Caki2 (cell line): Measurements from ENCODE around the gene PXDC1. TPM values are rescaled to one million over a fixed set of nuclear protein-coding genes. Genes with fewer than 3 reads are reported as not detected.
"Not testable (repeated sequence)": the region's sequence is repeated elsewhere in the genome, so short reads cannot be mapped to it uniquely, and the experiment has no call there.

ENCODE experiments used
- DNase-seq: peaks from one replicate; pipeline ENCODE4 v3.0.0-alpha.2; 2015; ENCODE audit warnings: low read depth
- in situ Hi-C: cut with HindIII; loops from 2 replicates; pipeline ENCODE4 v1.10.0; 2016; ENCODE audit warnings: low sequenced_read_pairs, low pct_unique_long_range_greater_than_20kb, mixed read lengths
- total RNA-seq: library from RNA; depleted of rRNA; stranded (reverse); fragments of >200 nt; shearing (Covaris generic); gene quantifications from 2 replicates; pipeline ENCODE4 v1.2.3, GENCODE V29; 2014; ENCODE audit warnings: low replicate concordance

PXDC1 gene
- total RNA-seq, 1 experiment from 2014 or later: 60.5 TPM

DNA sequence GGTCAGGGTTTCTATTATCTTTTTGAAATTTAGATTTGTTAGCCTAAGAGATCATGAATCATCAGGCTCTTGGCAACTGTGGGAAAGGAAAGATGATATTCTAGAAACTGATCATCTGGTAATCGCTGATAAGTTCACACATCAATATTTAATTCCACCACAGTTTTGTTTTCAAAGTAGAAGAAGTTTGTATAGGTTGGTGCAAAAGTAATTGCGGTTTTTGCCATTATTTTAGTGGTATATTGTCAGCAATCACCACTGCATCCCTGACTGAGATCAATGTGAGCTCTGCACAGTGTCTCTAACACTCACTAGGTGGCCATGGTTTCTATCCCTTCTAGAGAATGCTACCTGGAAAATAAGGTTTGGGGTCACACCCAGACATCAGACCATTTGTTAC lies 17.0 kb upstream of the PXDC1 start:
- DNase-seq: no peak
- in situ Hi-C loops: no loop called here

- in situ Hi-C loops, DNase-seq: not testable (repeated sequence)
Measured at GRCh38 chr6:3767483-3767882, 16.0 kb upstream of the PXDC1 start.

GRCh38 chr6:3766214-3766613 lies 14.7 kb upstream of the PXDC1 start:
- in situ Hi-C loops: no loop called here
- DNase-seq: no peak

DNA sequence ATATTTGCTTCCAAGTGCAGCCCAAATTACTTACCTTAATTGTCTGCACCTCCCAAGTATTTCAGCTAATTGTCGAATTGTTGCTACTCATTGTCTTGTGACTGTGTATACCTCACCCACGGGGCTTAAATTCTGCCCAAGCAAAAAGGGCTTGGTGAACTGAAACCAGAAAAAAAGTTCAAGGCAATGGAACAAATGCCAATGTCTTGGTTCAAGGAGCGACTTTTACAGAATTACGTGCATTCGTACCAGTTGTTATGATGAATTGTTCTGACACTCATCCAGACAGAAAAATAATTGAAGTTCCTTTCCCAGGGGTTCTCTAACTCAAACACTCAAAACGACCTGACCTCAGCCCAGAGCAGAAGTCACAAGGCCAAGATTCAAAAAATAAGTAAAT lies 13.9 kb upstream of the PXDC1 start:
- in situ Hi-C loops: no loop called here
- no peak for DNase-seq

DNA sequence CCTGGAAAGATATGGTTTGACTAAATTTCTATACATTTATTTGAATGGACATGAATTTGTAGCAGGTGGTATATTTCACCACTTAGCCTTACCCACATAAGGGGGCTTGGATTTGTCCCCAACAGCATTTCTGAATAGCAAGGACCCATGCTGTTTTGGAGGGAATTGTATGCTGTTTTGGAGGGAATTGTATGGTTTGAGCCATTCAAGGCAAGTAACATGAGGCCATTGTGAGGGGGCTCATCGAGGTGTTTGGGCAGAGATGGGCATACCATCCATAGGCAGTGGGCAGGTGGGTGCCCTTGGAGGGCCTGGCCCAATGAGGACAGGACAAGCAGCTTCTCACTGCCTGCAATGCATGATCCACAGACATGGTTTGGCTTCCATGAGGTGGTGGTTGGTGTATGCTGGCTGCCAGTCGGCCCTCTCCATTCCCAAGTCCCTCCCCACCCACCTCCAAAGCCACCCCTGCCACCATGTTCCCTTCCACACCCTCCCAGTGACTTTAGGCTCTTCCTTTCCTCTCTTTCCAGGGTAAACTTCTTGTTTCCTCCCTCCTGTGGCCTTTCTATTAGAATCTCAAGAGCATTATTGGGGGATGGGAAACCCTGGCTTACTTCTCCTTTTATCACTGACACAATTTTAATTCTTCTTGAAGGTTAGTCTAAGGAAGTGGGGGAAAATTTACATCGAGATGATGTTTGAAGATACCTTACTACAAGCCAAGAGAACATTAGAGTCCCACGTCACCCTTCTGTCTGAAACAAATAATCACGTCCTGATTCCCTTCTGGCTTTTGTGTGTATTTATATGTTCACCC lies 13.2 kb upstream of the PXDC1 start:
- in situ Hi-C loops: no loop called here
- DNase-seq: no peak

- in situ Hi-C loops: no loop called here
Measured at GRCh38 chr6:3762852-3763251, 11.3 kb upstream of the PXDC1 start.

DNA sequence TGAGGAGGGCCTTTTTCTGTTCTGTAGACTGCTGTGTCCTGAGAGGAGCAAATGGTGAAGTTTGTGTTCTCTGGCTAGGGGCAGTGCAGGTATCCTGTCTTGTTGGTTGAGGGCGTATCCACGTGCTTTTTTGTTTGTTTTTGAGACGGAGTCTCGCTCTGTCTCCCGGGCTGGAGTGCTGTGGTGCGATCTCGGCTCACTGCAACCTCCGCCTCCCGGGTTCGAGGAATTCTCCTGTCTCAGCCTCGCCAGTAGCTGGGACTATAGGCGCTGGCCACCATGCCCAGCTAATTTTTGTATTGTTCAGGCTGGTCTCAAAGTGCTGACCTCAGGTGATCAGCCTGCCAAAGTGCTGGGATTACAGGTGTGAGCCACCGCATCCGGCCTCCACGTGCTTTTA lies 10.8 kb upstream of the PXDC1 start:
- in situ Hi-C loops: no loop called here
- no peak for DNase-seq

More at GRCh38 chr6:3762852-3763251, 11.3 kb upstream of the PXDC1 start:
- DNase-seq: no peak

GRCh38 chr6:3761989-3762270 lies 10.4 kb upstream of the PXDC1 start:
- in situ Hi-C loops: no loop called here
- no peak for DNase-seq

- DNase-seq: no peak
- in situ Hi-C loops: no loop called here
Measured at GRCh38 chr6:3759646-3760232, 8.2 kb upstream of the PXDC1 start.

DNA sequence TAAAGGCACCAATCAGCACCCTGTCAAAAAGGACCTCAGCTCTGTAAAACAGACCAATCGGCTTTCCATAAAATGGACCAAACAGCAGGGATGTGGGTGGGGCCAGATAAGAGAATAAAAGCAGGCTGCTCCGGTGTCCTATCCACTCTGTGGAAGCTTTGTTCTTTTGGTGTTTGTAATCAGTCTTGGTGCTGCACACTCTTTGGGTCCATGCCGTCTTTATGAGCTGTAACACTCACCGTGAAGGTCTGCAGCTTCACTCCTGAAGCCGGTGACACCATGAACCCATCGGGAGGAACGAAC lies 7.3 kb upstream of the PXDC1 start:
- in situ Hi-C loops: no loop called here
- DNase-seq: no peak

GRCh38 chr6:3757998-3758841 lies 6.7 kb upstream of the PXDC1 start:
- DNase-seq, in situ Hi-C loops: not testable (repeated sequence)

- no peak for DNase-seq
- in situ Hi-C loops: no loop called here
Measured at GRCh38 chr6:3757241-3757641, 5.7 kb upstream of the PXDC1 start.

DNA sequence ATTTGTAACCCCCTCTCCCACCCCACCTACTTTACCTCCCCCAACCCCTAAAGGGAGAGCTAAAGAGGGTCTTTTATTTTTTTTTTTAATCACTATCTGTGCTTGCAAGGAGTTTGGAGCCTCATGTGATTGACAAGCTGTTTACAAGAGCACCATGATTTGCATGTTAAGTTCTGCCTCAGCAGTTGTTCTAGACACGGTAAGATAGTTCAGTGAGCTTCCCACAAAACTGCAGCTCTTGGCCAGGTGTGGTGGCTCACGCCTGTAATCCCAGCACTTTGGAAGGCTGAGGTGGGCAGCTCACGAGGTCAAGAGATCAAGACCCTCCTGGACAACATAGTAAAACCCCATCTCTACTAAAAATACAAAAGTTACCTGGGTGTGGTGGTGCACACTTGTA lies 5.0 kb upstream of the PXDC1 start:
- in situ Hi-C loops: no loop called here
- no peak for DNase-seq

DNA sequence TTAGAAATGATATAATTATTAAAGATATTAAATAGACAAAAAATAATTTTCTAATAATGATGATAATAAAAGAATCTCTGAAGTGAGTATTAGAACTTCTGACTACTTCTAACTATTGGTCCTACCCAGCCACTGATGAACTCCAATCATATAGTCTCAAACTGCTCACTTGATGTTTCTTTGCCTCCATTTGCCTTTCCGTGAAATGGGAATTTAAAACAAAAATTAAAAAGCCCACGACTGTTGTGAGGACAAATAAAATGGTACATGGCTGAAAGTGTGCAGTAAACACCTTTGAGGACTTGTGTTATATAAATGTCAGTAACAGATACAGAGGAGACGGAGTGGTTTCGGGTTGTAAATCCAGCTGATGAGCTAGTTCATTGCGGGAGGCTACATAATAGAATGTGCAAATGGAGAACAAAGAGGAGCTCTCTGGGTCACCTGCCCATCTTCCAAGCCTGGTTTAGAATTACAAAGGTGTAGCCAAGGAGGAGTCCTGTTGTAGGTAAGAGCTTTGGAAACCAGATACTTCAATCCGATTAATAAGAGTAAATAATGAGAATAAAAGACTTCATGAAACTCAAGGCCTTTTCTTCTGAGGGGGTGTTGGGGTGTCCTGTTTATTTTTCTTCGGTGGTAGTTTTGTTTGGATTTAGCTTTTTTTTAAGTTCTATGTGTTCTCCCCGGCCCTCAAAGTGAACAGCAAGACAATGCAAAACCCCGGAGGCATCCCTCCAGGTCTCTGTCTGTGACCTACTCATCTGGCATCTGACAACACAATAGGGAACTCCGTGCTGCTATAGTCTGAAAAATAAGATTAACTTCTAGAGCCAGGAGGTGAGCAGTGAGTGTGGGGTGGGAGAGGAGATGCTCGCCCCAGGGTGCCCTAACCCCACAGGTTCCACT lies 4.4 kb upstream of the PXDC1 start:
- no peak for DNase-seq
- in situ Hi-C loops: no loop called here

DNA sequence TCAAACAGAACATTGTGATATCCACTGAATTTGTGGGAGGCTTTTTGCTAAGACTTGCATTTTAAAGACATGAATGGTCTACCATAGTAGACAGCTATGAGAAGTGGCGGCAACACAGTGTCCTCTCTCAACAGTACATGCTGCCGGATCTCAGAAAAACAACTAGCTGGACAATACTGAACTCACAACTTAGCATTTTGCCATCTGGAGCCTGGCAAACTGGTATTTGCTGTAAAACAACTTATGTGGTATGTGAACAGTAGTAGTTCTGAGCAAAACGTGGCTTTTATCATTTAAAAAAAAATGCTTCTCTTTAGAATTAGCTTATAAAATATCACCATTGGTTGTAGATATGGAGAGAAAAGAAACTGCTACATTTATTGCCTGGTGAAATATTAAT lies 3.3 kb upstream of the PXDC1 start:
- no peak for DNase-seq
- in situ Hi-C loops: no loop called here

GRCh38 chr6:3754032-3754725 lies 2.7 kb upstream of the PXDC1 start:
- in situ Hi-C loops: not testable (repeated sequence)

DNA sequence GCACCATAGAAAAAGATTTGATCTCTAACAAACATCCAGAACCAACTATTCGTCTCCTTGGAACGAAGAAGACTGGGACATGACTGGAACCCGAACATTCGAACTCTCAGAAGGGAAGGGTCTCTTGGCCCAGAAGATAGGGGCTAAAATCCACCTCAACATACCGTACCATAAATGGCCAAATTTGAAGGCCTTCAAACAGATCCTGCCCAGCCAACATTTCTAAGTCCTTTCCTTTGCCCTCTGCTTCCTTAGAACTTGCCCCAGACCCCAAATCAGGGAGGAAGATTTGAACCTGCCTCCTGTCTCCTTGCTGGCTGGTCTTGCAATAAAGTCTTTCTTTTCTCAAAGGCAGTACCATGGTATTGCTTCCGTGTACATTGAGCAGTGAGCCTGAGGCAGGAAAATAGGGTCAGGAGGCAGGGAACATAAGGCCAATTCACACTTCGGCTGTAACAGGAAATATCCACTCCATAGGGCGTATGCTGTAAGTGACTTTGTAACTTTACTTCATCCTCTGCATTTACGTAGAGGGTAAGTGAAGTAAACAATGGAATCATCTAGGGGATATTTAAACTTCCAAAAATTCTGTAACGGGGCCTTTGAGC lies 1.8 kb upstream of the PXDC1 start:
- in situ Hi-C loops: no loop called here
- no peak for DNase-seq

More at GRCh38 chr6:3754032-3754725, 2.7 kb upstream of the PXDC1 start:
- DNase-seq: not testable (repeated sequence)
